ENCODE measurements around the gene DYNC1I1. TPM values are rescaled to one million over a fixed set of nuclear protein-coding genes. Genes with fewer than 3 reads are reported as not detected.

Gene DYNC1I1
- polyA plus RNA-seq, 1 donor from 2014 or later = 28.9 TPM

- H3K9ac ChIP-seq (ENCODE audit: low read length) = no peak overlapping the region
- H3K27me3 ChIP-seq (ENCODE audit: insufficient read depth, low read depth, low read length) = no peaks in the 10 kb centered on the region
- no peak overlapping the region for H2AFZ ChIP-seq (ENCODE audit: low read depth, low read length)
- no peaks in the 10 kb centered on the region for H3K9me2 ChIP-seq (ENCODE audit: insufficient read depth, low read length)
- no peaks in the 10 kb centered on the region for H3K9me3 ChIP-seq (ENCODE audit: low read length)
- no peaks in the 10 kb centered on the region for H3F3A ChIP-seq (ENCODE audit: insufficient read depth, low read length, poor library complexity, severe bottlenecking)
- no peak overlapping the region for H3K4me2 ChIP-seq (ENCODE audit: low read length)
- TF ChIP-seq RAD21 (conservative IDR thresholded peaks at IDR 0.05) (no peak), EZH2 (IDR thresholded peaks at IDR 0.05; ENCODE audit: borderline replicate concordance, insufficient read depth, low read length, poor library complexity, severe bottlenecking) (no peak), TAF1 (IDR thresholded peaks at IDR 0.05; ENCODE audit: low read depth) (no peak)
- TF ChIP-seq, protein P1, sequence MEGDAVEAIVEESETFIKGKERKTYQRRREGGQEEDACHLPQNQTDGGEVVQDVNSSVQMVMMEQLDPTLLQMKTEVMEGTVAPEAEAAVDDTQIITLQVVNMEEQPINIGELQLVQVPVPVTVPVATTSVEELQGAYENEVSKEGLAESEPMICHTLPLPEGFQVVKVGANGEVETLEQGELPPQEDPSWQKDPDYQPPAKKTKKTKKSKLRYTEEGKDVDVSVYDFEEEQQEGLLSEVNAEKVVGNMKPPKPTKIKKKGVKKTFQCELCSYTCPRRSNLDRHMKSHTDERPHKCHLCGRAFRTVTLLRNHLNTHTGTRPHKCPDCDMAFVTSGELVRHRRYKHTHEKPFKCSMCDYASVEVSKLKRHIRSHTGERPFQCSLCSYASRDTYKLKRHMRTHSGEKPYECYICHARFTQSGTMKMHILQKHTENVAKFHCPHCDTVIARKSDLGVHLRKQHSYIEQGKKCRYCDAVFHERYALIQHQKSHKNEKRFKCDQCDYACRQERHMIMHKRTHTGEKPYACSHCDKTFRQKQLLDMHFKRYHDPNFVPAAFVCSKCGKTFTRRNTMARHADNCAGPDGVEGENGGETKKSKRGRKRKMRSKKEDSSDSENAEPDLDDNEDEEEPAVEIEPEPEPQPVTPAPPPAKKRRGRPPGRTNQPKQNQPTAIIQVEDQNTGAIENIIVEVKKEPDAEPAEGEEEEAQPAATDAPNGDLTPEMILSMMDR (IDR thresholded peaks at IDR 0.05; ENCODE audit: poor library complexity, severe bottlenecking) = no peak
- no peak overlapping the region for H3K4me3 ChIP-seq (ENCODE audit: low read length)
- no peaks in the 10 kb centered on the region for H3K79me2 ChIP-seq (replicated peaks; ENCODE audit: insufficient read depth, low read length)
- no peaks in the 10 kb centered on the region for H3K36me3 ChIP-seq (ENCODE audit: insufficient read depth, low read length)
- H3K27ac ChIP-seq (ENCODE audit: low read length) = no peak overlapping the region
- H4K20me1 ChIP-seq (ENCODE audit: insufficient read depth) = no peaks in the 10 kb centered on the region
Observed at GRCh38 chr7:95904099-95904498, 131.7 kb downstream of the DYNC1I1 start.

DNA sequence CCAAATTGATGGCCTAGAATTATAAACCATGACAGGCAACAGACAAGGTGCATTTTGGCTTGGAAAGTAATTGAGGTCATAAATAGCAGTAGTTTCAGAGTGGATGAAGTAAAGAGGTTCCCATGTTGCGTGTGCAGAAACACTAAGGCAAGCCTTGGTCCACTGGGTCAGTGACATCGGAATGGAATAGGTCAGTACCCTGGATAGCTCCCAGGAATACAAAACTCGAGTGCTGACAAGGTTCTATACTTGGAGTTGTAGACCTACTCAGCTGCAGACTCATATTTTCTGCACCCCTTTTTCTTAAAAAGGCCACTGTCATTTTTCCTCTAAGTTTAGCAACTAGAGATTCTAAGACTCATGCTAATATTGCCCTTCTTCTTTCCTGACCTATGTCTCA is 132.8 kb downstream of the DYNC1I1 start:
- Histone ChIP-seq H3K36me3 (ENCODE audit: insufficient read depth, low read length) (no peaks in the 10 kb centered on the region), H3K9me2 (ENCODE audit: insufficient read depth, low read length) (no peaks in the 10 kb centered on the region), H3K4me3 (ENCODE audit: low read length) (no peak overlapping the region)

DNA sequence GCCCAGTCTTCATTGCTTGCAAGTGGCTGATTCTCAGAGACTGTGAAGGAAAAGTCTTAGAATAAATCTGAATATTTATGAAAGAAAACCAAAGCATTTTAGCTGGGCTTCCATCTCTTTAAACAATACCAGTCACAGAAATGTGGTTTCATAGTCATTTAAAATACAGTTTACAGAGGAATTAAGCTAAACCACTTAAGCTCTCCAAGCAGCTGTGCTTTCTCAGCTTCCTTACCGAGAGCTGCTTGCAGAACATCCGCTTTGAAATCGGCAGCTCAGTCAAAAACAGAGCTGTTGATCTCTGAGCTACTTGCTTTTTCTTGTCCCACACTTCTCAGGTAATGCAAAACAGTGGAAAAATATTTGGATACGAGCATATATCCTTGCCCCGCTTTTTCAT is 134.5 kb downstream of the DYNC1I1 start:
- H3F3A ChIP-seq (ENCODE audit: insufficient read depth, low read length, poor library complexity, severe bottlenecking) = no peaks in the 10 kb centered on the region
- H4K20me1 ChIP-seq (ENCODE audit: insufficient read depth) = no peaks in the 10 kb centered on the region
- no peak for TF ChIP-seq MXI1 (conservative IDR thresholded peaks at IDR 0.05; ENCODE audit: poor library complexity, severe bottlenecking)
- no peak for TF ChIP-seq RAD21 (conservative IDR thresholded peaks at IDR 0.05)
- no peak for TF ChIP-seq EP300 (conservative IDR thresholded peaks at IDR 0.05; ENCODE audit: poor library complexity, severe bottlenecking)
- TF ChIP-seq SMC3 (conservative IDR thresholded peaks at IDR 0.05; ENCODE audit: poor library complexity) = no peak
- TF ChIP-seq, protein P2, sequence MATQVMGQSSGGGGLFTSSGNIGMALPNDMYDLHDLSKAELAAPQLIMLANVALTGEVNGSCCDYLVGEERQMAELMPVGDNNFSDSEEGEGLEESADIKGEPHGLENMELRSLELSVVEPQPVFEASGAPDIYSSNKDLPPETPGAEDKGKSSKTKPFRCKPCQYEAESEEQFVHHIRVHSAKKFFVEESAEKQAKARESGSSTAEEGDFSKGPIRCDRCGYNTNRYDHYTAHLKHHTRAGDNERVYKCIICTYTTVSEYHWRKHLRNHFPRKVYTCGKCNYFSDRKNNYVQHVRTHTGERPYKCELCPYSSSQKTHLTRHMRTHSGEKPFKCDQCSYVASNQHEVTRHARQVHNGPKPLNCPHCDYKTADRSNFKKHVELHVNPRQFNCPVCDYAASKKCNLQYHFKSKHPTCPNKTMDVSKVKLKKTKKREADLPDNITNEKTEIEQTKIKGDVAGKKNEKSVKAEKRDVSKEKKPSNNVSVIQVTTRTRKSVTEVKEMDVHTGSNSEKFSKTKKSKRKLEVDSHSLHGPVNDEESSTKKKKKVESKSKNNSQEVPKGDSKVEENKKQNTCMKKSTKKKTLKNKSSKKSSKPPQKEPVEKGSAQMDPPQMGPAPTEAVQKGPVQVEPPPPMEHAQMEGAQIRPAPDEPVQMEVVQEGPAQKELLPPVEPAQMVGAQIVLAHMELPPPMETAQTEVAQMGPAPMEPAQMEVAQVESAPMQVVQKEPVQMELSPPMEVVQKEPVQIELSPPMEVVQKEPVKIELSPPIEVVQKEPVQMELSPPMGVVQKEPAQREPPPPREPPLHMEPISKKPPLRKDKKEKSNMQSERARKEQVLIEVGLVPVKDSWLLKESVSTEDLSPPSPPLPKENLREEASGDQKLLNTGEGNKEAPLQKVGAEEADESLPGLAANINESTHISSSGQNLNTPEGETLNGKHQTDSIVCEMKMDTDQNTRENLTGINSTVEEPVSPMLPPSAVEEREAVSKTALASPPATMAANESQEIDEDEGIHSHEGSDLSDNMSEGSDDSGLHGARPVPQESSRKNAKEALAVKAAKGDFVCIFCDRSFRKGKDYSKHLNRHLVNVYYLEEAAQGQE (IDR thresholded peaks at IDR 0.05; ENCODE audit: borderline replicate concordance) = no peak
- TF ChIP-seq, protein P1 (IDR thresholded peaks at IDR 0.05; ENCODE audit: poor library complexity, severe bottlenecking) = no peak
- no peak overlapping the region for H2AFZ ChIP-seq (ENCODE audit: low read depth, low read length)
- H3K27ac ChIP-seq (ENCODE audit: low read length) = no peak overlapping the region
- no peak overlapping the region for H3K9ac ChIP-seq (ENCODE audit: low read length)
- no peaks in the 10 kb centered on the region for H3K27me3 ChIP-seq (ENCODE audit: insufficient read depth, low read depth, low read length)
- no peaks in the 10 kb centered on the region for H3K36me3 ChIP-seq (ENCODE audit: insufficient read depth, low read length)
- no peaks in the 10 kb centered on the region for H3K9me2 ChIP-seq (ENCODE audit: insufficient read depth, low read length)
- no peaks in the 10 kb centered on the region for H3K79me2 ChIP-seq (replicated peaks; ENCODE audit: insufficient read depth, low read length)
- H3K4me2 ChIP-seq (ENCODE audit: low read length) = no peak overlapping the region
- no peak overlapping the region for H3K4me3 ChIP-seq (ENCODE audit: low read length)
- no peaks in the 10 kb centered on the region for H3K9me3 ChIP-seq (ENCODE audit: low read length)

More for the DNA sequence above, 132.8 kb downstream of the DYNC1I1 start:
- Histone ChIP-seq H3K79me2 (replicated peaks; ENCODE audit: insufficient read depth, low read length) (no peaks in the 10 kb centered on the region), H3K27me3 (ENCODE audit: insufficient read depth, low read depth, low read length) (no peaks in the 10 kb centered on the region), H3K9me3 (ENCODE audit: low read length) (no peaks in the 10 kb centered on the region), H3K27ac (ENCODE audit: low read length) (no peak overlapping the region), H3F3A (ENCODE audit: insufficient read depth, low read length, poor library complexity, severe bottlenecking) (no peaks in the 10 kb centered on the region), H3K4me2 (ENCODE audit: low read length) (no peak overlapping the region), H3K9ac (ENCODE audit: low read length) (no peak overlapping the region), H4K20me1 (ENCODE audit: insufficient read depth) (no peaks in the 10 kb centered on the region), H2AFZ (ENCODE audit: low read depth, low read length) (no peak overlapping the region)
- no peak for TF ChIP-seq MXI1 (conservative IDR thresholded peaks at IDR 0.05; ENCODE audit: poor library complexity, severe bottlenecking)
- no peak for TF ChIP-seq SMC3 (conservative IDR thresholded peaks at IDR 0.05; ENCODE audit: poor library complexity)
- TF ChIP-seq, protein P1 (IDR thresholded peaks at IDR 0.05; ENCODE audit: poor library complexity, severe bottlenecking) = no peak
- no peak for TF ChIP-seq EZH2 (IDR thresholded peaks at IDR 0.05; ENCODE audit: borderline replicate concordance, insufficient read depth, low read length, poor library complexity, severe bottlenecking)

Data from neural cell (in vitro differentiated cells).